ENCODE measurements around the gene SPOCK2. TPM values are rescaled to one million over a fixed set of nuclear protein-coding genes. Genes with fewer than 3 reads are reported as not detected.

Gene SPOCK2
- total RNA-seq, 2 donors from 2014 or later: 5.1 to 163 TPM

GRCh38 chr10:72027498-72027897 is 60.9 kb downstream of the SPOCK2 start:
- TF ChIP-seq POLR2A (IDR thresholded peaks at IDR 0.05) (no peak), CTCF (IDR thresholded peaks at IDR 0.05) (no peak), POLR2AphosphoS5 (IDR thresholded peaks at IDR 0.05) (no peak)
- H3K9me3 ChIP-seq: no peaks in the 10 kb centered on the region
- no peak for DNase-seq (ENCODE audit: low spot score)
- no peaks in the 10 kb centered on the region for H3K27me3 ChIP-seq (replicated peaks; ENCODE audit: insufficient read depth)
- no peak overlapping the region for H3K4me3 ChIP-seq
- intact Hi-C loops (cut with DNase I): no loop called here
- 31% methylated on average over 6 of the region's 6 CpGs for WGBS
- no peaks in the 10 kb centered on the region for H3K36me3 ChIP-seq
- H3K27ac ChIP-seq: no peak overlapping the region
- no peaks in the 10 kb centered on the region for H3K4me1 ChIP-seq (replicated peaks)

- Histone ChIP-seq H3K27me3 (replicated peaks; ENCODE audit: insufficient read depth) (no peaks in the 10 kb centered on the region), H3K4me3 (no peak overlapping the region), H3K36me3 (no peaks in the 10 kb centered on the region), H3K27ac (peak overlapping the region; percentile 1 to 31), H3K9me3 (no peaks in the 10 kb centered on the region), H3K4me1 (replicated peaks) (no peaks in the 10 kb centered on the region)
- no peak for DNase-seq (ENCODE audit: low spot score)
- TF ChIP-seq POLR2A (IDR thresholded peaks at IDR 0.05): no peak
- 82% methylated on average over 14 of the region's 14 CpGs for WGBS
- intact Hi-C loops (cut with DNase I): no loop called here
Measured at GRCh38 chr10:72026278-72027111, 61.9 kb downstream of the SPOCK2 start.

GRCh38 chr10:72025832-72026231 is 62.5 kb downstream of the SPOCK2 start:
- Histone ChIP-seq H3K4me1 (replicated peaks) (no peaks in the 10 kb centered on the region), H3K36me3 (no peaks in the 10 kb centered on the region), H3K27ac (peak overlapping the region in 1 of 2 donors; percentile 1), H3K4me3 (no peak overlapping the region), H3K27me3 (replicated peaks; ENCODE audit: insufficient read depth) (no peaks in the 10 kb centered on the region), H3K9me3 (no peaks in the 10 kb centered on the region)
- DNase-seq (ENCODE audit: low spot score): no peak
- intact Hi-C loops (cut with DNase I): no loop called here
- TF ChIP-seq CTCF (IDR thresholded peaks at IDR 0.05) (no peak), POLR2AphosphoS5 (IDR thresholded peaks at IDR 0.05) (no peak), POLR2A (IDR thresholded peaks at IDR 0.05) (no peak)
- 78% methylated on average over 5 of the region's 5 CpGs for WGBS

- Histone ChIP-seq H3K36me3 (no peaks in the 10 kb centered on the region), H3K4me1 (replicated peaks) (no peaks in the 10 kb centered on the region), H3K4me3 (no peak overlapping the region), H3K27ac (no peak overlapping the region), H3K27me3 (replicated peaks; ENCODE audit: insufficient read depth) (no peaks in the 10 kb centered on the region), H3K9me3 (no peaks in the 10 kb centered on the region)
- intact Hi-C loops (cut with DNase I): no loop called here
- WGBS: 94% methylated on average over 8 of the region's 8 CpGs
- no peak for TF ChIP-seq CTCF (IDR thresholded peaks at IDR 0.05)
- no peak for TF ChIP-seq POLR2A (IDR thresholded peaks at IDR 0.05)
- no peak for TF ChIP-seq POLR2AphosphoS5 (IDR thresholded peaks at IDR 0.05)
- DNase-seq (ENCODE audit: low spot score): no peak
Measured at GRCh38 chr10:72025400-72025799, 63.0 kb downstream of the SPOCK2 start.

GRCh38 chr10:72024596-72024995 is 63.8 kb downstream of the SPOCK2 start:
- Histone ChIP-seq H3K36me3 (no peaks in the 10 kb centered on the region), H3K4me3 (no peak overlapping the region), H3K9me3 (no peaks in the 10 kb centered on the region), H3K27ac (no peak overlapping the region), H3K27me3 (replicated peaks; ENCODE audit: insufficient read depth) (no peaks in the 10 kb centered on the region), H3K4me1 (replicated peaks) (no peaks in the 10 kb centered on the region)
- intact Hi-C loops (cut with DNase I): no loop called here
- 72% methylated on average over 4 of the region's 4 CpGs for WGBS
- TF ChIP-seq POLR2AphosphoS5 (IDR thresholded peaks at IDR 0.05) (no peak), POLR2A (IDR thresholded peaks at IDR 0.05) (no peak), CTCF (IDR thresholded peaks at IDR 0.05) (no peak)
- no peak for DNase-seq (ENCODE audit: low spot score)

All from prostate gland (tissue), 2 donors.